ENCODE measurements around the gene MRPL20.

DNA sequence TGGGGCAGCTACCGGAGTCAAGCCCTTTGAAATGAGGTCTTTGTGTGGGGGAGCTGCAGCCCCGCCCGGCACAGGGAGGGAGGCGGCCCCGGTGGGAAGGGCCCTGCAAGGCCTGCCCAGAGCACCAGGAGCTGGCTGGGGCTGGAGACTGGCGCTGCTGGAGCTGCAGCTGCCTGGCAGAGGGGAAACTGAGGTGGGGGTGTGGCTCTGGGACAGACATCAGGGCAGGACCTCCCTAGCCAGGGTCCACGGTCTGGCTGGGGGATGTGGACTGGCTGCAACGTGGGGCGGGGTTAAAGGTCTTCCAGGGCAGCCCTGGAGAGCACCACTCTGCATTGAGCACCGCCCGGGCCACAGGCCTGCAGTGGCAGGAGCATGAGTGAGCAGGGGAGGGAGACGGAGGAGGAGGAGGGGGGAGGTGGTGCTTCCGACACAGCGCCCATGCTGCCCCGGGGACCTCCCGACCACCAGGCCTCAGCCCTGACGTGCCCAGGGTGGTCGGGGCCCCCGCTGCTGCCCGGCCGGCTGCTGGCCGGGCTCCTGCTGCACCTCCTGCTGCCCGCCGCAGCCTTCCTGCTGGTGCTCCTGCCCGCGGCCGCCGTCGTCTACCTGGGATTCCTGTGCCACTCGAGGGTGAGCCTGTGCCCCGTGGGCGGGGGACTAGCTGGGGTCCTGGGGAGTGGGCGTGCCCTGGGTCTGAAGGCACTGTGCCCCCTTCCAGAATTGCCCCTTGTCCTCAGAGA, 18.8 kb upstream of the MRPL20 start:
- TF ChIP-seq, protein P1, sequence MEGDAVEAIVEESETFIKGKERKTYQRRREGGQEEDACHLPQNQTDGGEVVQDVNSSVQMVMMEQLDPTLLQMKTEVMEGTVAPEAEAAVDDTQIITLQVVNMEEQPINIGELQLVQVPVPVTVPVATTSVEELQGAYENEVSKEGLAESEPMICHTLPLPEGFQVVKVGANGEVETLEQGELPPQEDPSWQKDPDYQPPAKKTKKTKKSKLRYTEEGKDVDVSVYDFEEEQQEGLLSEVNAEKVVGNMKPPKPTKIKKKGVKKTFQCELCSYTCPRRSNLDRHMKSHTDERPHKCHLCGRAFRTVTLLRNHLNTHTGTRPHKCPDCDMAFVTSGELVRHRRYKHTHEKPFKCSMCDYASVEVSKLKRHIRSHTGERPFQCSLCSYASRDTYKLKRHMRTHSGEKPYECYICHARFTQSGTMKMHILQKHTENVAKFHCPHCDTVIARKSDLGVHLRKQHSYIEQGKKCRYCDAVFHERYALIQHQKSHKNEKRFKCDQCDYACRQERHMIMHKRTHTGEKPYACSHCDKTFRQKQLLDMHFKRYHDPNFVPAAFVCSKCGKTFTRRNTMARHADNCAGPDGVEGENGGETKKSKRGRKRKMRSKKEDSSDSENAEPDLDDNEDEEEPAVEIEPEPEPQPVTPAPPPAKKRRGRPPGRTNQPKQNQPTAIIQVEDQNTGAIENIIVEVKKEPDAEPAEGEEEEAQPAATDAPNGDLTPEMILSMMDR (IDR thresholded peaks at IDR 0.05) = no peak
- TF ChIP-seq POLR2A (IDR thresholded peaks at IDR 0.05) = no peak

Measured in thyroid gland (tissue), 4 donors.